ENCODE data around the gene ZMYND8. TPM values are rescaled to one million over a fixed set of nuclear protein-coding genes. Genes with fewer than 3 reads are reported as not detected.

ZMYND8 gene
- total and polyA plus RNA-seq, 2 donors (not counting 3 experiments of a cell fraction or from before 2014, with no cell fraction given): 30.6 to 75.2 TPM

- ChIA-PET POLR2A (no interaction called here), CTCF (interaction anchor here (0.9 to 1.2 kb wide), 2 partner anchors 12 to 18 kb away, joined by 3 to 4 read pairs; no protein-coding TSS in a partner anchor)
- DNase-seq (ENCODE audit: low read depth, low spot score) (no peak), FAIRE-seq (peak; percentile 38)
- H3K27ac ChIP-seq (ENCODE audit: insufficient read depth, low read depth, low read length): no peak overlapping the region
- no peak overlapping the region for H3K9ac ChIP-seq (replicated peaks; ENCODE audit: extremely low read depth, insufficient read depth, low read length)
- BruUV-seq (replicated peaks): no TSS peak
- no peaks in the 10 kb centered on the region for H3K4me1 ChIP-seq (ENCODE audit: control insufficient read depth, extremely low read depth, insufficient read depth, low read length)
- dilution Hi-C loops (cut with MboI; ENCODE audit: extremely low pct_ligation_motif_present, low sequenced_read_pairs): no loop called here
- peaks cover 15% of the 10 kb centered on the region for H3K79me2 ChIP-seq (ENCODE audit: control insufficient read depth, insufficient read depth, low read length)
- H2AFZ ChIP-seq (ENCODE audit: low read depth, low read length): no peak overlapping the region
- intact Hi-C loops (cut with micrococcal nuclease): no loop called here
- peaks cover 46 to 47% of the 10 kb centered on the region in 2 experiments for H3K36me3 ChIP-seq (ENCODE audit: control insufficient read depth in 2 of 2, extremely low read depth in 1 of 2, insufficient read depth in 2 of 2, low read length in 2 of 2)
- no peak for TF ChIP-seq GATA2 (IDR thresholded peaks at IDR 0.05; ENCODE audit: insufficient read depth, insufficient read length, low read depth, low read length)
- TF ChIP-seq MYC (IDR thresholded peaks at IDR 0.05; ENCODE audit: low read depth, low read length): no peak
- no peak for TF ChIP-seq CTCF (IDR thresholded peaks at IDR 0.05; ENCODE audit: extremely low read depth in 1 of 2, insufficient read depth in 1 of 2, low read depth in 1 of 2, low read length in 2 of 2)
- TF ChIP-seq FOS (IDR thresholded peaks at IDR 0.05; ENCODE audit: borderline replicate concordance, insufficient read depth, low read length): no peak
- no peak for TF ChIP-seq MAX (IDR thresholded peaks at IDR 0.05; ENCODE audit: insufficient read depth, insufficient read length)
- TF ChIP-seq POLR2A (IDR thresholded peaks at IDR 0.05; ENCODE audit: low read depth, low read length): no peak
- no peak for TF ChIP-seq EZH2 (IDR thresholded peaks at IDR 0.05; ENCODE audit: borderline replicate concordance, low read depth, low read length, severe bottlenecking)
- no peak for TF ChIP-seq JUN (IDR thresholded peaks at IDR 0.05; ENCODE audit: borderline replicate concordance, insufficient read depth, insufficient read length, low read depth)
- TF ChIP-seq POLR2AphosphoS5 (IDR thresholded peaks at IDR 0.05; ENCODE audit: insufficient read depth, low read depth, low read length): no peak
- H3K27me3 ChIP-seq (ENCODE audit: control insufficient read depth in 2 of 2, insufficient read depth in 2 of 2, low read length in 2 of 2): no peaks in the 10 kb centered on the region
- no peaks in the 10 kb centered on the region for H3K9me1 ChIP-seq (replicated peaks; ENCODE audit: control insufficient read depth, extremely low read depth, insufficient read depth, low read length)
- no peaks in the 10 kb centered on the region for H4K20me1 ChIP-seq (replicated peaks; ENCODE audit: control insufficient read depth, extremely low read depth, insufficient read depth, low read length)
- no peaks in the 10 kb centered on the region for H3K9me3 ChIP-seq (replicated peaks; ENCODE audit: control insufficient read depth, insufficient read depth, low read length)
- no peak overlapping the region for H3K4me2 ChIP-seq (ENCODE audit: insufficient read depth, low read length)
- no peak overlapping the region for H3K4me3 ChIP-seq (replicated peaks in 1 of 3; ENCODE audit: insufficient read depth in 1 of 3, low read depth in 1 of 3, low read length in 3 of 3)
These were observed 142.5 kb downstream of the ZMYND8 start for GRCh38 chr20:47213966-47214365.

All from endothelial cell of umbilical vein (primary cell).